Body of pancreas (tissue), 4 donors: Measurements from ENCODE around the gene CETN1. TPM values are rescaled to one million over a fixed set of nuclear protein-coding genes. Genes with fewer than 3 reads are reported as not detected.

Experiments used
- ATAC-seq: fragments of 150-250 bp; one replicate; pipeline ENCODE4 v1.9.1; 2016
- DNase-seq, 4 donors: peaks; one replicate each; pipeline ENCODE4 v3.0.0-alpha.2; 2019
- H3K27ac ChIP-seq, 4 donors: fragments of 200-600 bp; sonication (generic); 1 replicate in 3 of 4; 2 replicates in 1 of 4; pipeline versions ENCODE4 v1.5.1 to v1.6.1; 2016 to 2019; ENCODE audit warnings: mild to moderate bottlenecking in 1 of 4, mixed read lengths in 1 of 4, moderate library complexity in 1 of 4
- H3K27me3 ChIP-seq, 2 donors: fragments of 200-600 bp; sonication (generic); one replicate each; pipeline ENCODE4 v1.6.0; 2016; ENCODE audit warnings: mild to moderate bottlenecking in 1 of 2
- H3K36me3 ChIP-seq, 2 donors: fragments of 200-600 bp; sonication (generic); replicated peaks in 1 of 2; 2 replicates each; pipeline ENCODE4 v1.5.1; 2016; ENCODE audit warnings: low read depth in 2 of 2; ENCODE audit not compliant: insufficient read depth in 1 of 2
- H3K4me1 ChIP-seq: fragments of 200-600 bp; sonication (generic); one replicate; pipeline ENCODE4 v1.6.0; 2016
- H3K4me3 ChIP-seq, 2 donors: fragments of 200-600 bp; sonication (generic); 1 replicate in 1 of 2; 2 replicates in 1 of 2; pipeline ENCODE4 v1.5.1; 2016 to 2019
- H3K9me3 ChIP-seq, 3 donors: fragments of 200-600 bp; sonication (generic); 1 replicate in 2 of 3; 2 replicates in 1 of 3; pipeline ENCODE4 v1.5.1; 2016
- CTCF ChIP-seq, 7 experiments: fragments of 450-650 bp in 4 of 7; fragments of 200-600 bp in 3 of 7; sonication (generic) in 3 of 7; IDR thresholded peaks; one replicate each; pipeline ENCODE4 v1.5.1; 2016 to 2019; ENCODE audit warnings: antibody characterized with exemption in 7 of 7
- POLR2A ChIP-seq, 3 donors: fragments of 450-650 bp; IDR thresholded peaks; one replicate each; pipeline ENCODE4 v1.6.1; 2016; ENCODE audit warnings: antibody characterized with exemption in 3 of 3, mild to moderate bottlenecking in 2 of 3
- WGBS, 2 donors: methylation state at CpG; one replicate each; pipeline ENCODE4 v1.1.5; 2017; 5-methylcytosine and 5-hydroxymethylcytosine counted together
- intact Hi-C: fragments of 100-400 bp; cut with DNase I; formaldehyde crosslinking; loops from one replicate; pipeline ENCODE4 v1.15.1; 2023
- total RNA-seq, 2 donors: library from RNA; depleted of rRNA; stranded (reverse); fragments of >200 nt; gene quantifications; one replicate each; pipeline ENCODE4 v1.1.0, GENCODE V29; 2016

CETN1 gene
- total RNA-seq, 2 donors from 2014 or later: not detected

- intact Hi-C loops: no loop called here
- Histone ChIP-seq H3K27ac (no peak overlapping the region), H3K4me1 (no peaks in the 10 kb centered on the region), H3K9me3 (no peaks in the 10 kb centered on the region), H3K27me3 (no peaks in the 10 kb centered on the region), H3K4me3 (no peak overlapping the region), H3K36me3 (no peaks in the 10 kb centered on the region)
- TF ChIP-seq POLR2A (IDR thresholded peaks at IDR 0.05) (no peak), CTCF (IDR thresholded peaks at IDR 0.05) (no peak)
- WGBS, 2 donors: 70 to 86% methylated on average over 8 of the region's 8 CpGs
- no peak for ATAC-seq
- DNase-seq: no peak
Observed at GRCh38 chr18:604771-605170, 24.6 kb downstream of the CETN1 start.

GRCh38 chr18:607930-608329, 27.8 kb downstream of the CETN1 start:
- WGBS, 2 donors: 78 to 82% methylated on average over 6 to 7 of the region's 7 CpGs
- intact Hi-C loops: no loop called here
- no peaks in the 10 kb centered on the region for H3K36me3 ChIP-seq
- no peak overlapping the region for H3K27ac ChIP-seq
- ATAC-seq (no peak), DNase-seq (no peak)
- H3K9me3 ChIP-seq: no peaks in the 10 kb centered on the region
- no peaks in the 10 kb centered on the region for H3K4me1 ChIP-seq
- no peak overlapping the region for H3K4me3 ChIP-seq
- H3K27me3 ChIP-seq: no peaks in the 10 kb centered on the region
- TF ChIP-seq POLR2A (IDR thresholded peaks at IDR 0.05) (no peak), CTCF (IDR thresholded peaks at IDR 0.05) (no peak)

- peaks cover 1% of the 10 kb centered on the region for H3K4me1 ChIP-seq
- 73 to 84% methylated on average over 15 of the region's 15 CpGs for WGBS, 2 donors
- DNase-seq (no peak), ATAC-seq (no peak)
- intact Hi-C loops: no loop called here
- no peaks in the 10 kb centered on the region for H3K36me3 ChIP-seq
- H3K9me3 ChIP-seq: no peaks in the 10 kb centered on the region
- H3K4me3 ChIP-seq: no peak overlapping the region
- H3K27me3 ChIP-seq: no peaks in the 10 kb centered on the region
- H3K27ac ChIP-seq: no peak overlapping the region
- no peak for TF ChIP-seq CTCF (IDR thresholded peaks at IDR 0.05)
- no peak for TF ChIP-seq POLR2A (IDR thresholded peaks at IDR 0.05)
Observed at GRCh38 chr18:610214-610928, 30.2 kb downstream of the CETN1 start.

- no peaks in the 10 kb centered on the region for H3K27me3 ChIP-seq
- H3K4me3 ChIP-seq: no peak overlapping the region
- intact Hi-C loops: no loop called here
- DNase-seq: no peak
- 63 to 90% methylated on average over 7 of the region's 7 CpGs for WGBS, 2 donors
- TF ChIP-seq POLR2A (IDR thresholded peaks at IDR 0.05): no peak
- no peak for TF ChIP-seq CTCF (IDR thresholded peaks at IDR 0.05)
- no peaks in the 10 kb centered on the region for H3K9me3 ChIP-seq
- H3K4me1 ChIP-seq: peaks cover 9% of the 10 kb centered on the region
- H3K27ac ChIP-seq: no peak overlapping the region
- ATAC-seq: no peak
- no peaks in the 10 kb centered on the region for H3K36me3 ChIP-seq
Observed at GRCh38 chr18:612156-612555, 32.0 kb downstream of the CETN1 start.

- DNase-seq (no peak), ATAC-seq (no peak)
- no peak for TF ChIP-seq CTCF (IDR thresholded peaks at IDR 0.05)
- Histone ChIP-seq H3K9me3 (no peaks in the 10 kb centered on the region), H3K27me3 (no peaks in the 10 kb centered on the region), H3K4me3 (no peak overlapping the region), H3K4me1 (peaks cover 9% of the 10 kb centered on the region), H3K36me3 (no peaks in the 10 kb centered on the region), H3K27ac (no peak overlapping the region)
- intact Hi-C loops: no loop called here
- WGBS, 2 donors: 76 to 87% methylated on average over 1 of the region's 1 CpG
Observed at GRCh38 chr18:614193-614592, 34.0 kb downstream of the CETN1 start.
